Activated effector memory CD4-positive, alpha-beta T cell treated with Interleukin-2 at 50 U/mL for 16 hours (primary cell): Measurements from ENCODE around the gene TXLNA.

Experiments
- DNase-seq: peaks from one replicate; pipeline ENCODE4 v3.0.0-alpha.2; 2020

TXLNA gene

GRCh38 chr1:32186077-32186476 is 6.6 kb downstream of the TXLNA start:
- no peak for DNase-seq

DNA sequence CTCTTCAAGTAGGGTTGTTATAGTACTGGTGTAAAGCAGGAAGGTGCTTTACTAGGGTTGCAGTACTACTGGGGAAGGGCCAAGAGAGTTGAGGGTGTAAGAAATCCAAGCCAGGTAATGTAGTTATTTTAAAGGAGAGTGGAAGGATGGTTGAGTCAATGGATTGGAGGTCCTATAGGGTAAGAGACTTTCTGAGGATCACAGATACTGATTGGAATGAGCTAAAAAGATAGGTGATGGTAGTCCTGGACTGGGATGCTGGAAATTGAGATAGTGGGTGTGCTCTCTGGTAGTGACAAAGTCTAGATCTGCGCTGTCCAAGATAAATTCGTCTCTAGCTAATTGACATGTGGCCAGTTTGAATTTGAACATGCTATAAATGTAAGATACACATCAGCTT is 7.0 kb downstream of the TXLNA start:
- DNase-seq = no peak

GRCh38 chr1:32187850-32188249 is 8.4 kb downstream of the TXLNA start:
- DNase-seq = no peak

DNA sequence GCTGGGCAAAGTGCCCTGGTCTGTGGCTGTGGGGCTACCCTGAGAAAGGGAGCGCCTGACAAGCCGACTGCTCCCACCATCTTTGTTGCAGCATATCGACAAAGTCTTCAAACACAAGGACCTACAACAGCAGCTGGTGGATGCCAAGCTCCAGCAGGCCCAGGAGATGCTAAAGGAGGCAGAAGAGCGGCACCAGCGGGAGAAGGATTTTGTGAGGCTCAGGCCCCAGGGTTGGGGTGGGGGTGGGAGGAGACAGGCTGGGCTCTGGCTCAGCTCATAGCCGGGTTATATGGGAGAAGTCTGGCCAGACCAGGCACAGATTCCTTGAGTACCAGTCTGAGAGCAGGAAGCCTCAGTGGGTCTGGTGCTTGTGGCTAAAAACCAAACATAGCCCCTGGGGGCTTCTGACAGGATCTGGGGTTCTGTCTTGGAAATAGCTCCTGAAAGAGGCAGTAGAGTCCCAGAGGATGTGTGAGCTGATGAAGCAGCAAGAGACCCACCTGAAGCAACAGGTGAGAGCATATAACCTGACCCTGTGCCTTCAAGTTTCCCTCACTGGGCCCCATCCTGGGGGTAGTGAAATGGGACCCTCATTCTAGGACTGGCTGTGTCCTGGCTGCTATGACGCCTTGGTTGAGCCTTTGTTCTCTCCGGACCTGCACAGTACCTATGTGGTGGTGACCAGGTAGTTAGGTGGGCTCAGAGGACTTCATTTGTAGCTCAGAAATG is 12.9 kb downstream of the TXLNA start:
- no peak for DNase-seq

DNA sequence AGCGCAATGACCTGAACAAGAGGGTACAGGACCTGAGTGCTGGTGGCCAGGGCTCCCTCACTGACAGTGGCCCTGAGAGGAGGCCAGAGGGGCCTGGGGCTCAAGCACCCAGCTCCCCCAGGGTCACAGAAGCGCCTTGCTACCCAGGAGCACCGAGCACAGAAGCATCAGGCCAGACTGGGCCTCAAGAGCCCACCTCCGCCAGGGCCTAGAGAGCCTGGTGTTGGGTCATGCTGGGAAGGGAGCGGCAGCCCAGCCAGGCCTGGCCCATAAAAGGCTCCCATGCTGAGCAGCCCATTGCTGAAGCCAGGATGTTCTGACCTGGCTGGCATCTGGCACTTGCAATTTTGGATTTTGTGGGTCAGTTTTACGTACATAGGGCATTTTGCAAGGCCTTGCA is 15.5 kb downstream of the TXLNA start:
- no peak for DNase-seq

- no peak for DNase-seq
Measured at GRCh38 chr1:32195531-32195930, 16.1 kb downstream of the TXLNA start.

GRCh38 chr1:32195972-32196823 is 16.7 kb downstream of the TXLNA start:
- no peak for DNase-seq

DNA sequence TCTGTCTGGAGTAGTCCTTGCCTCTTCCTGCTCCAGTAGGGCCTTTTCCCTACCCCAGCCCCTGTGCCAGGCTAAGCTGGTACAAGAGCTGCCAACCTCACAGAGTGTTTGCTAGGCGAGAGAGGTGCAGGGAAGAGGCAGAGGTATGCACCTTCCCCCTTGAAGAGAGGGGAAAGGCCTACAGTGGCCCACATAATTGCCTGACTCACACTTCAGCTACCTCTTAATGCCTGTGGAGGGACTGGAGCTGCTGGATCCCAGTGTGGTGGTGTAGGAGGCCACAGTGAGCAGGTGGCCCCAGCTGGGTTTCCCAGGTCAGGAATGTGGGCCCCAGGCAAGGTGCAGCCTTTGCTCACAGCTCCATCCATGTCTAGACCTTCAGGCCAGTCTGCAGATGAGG is 17.6 kb downstream of the TXLNA start:
- DNase-seq = no peak

- no peak for DNase-seq
Measured at GRCh38 chr1:32197837-32198236, 18.4 kb downstream of the TXLNA start.

DNA sequence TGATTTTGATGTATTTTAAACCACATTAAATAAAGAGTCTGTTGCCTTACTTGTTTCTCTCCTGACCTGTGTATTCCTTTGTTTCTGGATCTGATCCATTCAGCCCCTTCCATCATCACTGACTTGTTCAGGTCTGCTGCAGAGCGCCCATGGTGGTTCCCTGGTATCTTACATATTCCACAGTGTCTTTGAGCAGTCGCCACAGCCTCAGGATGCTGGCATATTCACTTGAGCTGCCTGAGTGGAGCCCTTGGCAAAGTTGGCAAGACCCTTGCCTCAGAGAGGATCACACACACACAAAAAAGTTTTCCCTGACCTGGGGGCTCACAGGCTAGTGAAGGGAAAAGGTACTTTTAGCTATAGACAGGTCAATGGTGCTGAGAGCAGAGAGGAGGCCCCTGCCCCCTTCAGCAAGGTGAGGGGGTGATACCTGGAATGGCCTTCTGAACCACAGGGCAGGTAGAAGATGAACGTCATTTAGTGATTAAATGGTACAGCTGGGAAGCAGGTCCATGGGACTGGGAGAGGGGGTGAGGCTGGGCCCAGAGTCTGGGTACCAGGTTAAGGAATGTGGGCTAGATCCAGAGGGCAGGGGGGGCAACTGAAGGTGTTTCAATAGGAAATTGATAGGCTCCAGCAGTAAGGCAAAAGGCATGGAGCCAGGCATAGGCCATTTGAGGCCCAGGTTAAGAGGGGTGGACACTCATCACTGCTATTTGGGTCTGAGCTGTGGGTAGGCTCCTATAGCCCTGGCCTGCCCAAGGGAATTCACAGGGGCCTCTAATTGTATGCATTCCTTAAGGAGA is 19.0 kb downstream of the TXLNA start:
- DNase-seq = no peak

DNA sequence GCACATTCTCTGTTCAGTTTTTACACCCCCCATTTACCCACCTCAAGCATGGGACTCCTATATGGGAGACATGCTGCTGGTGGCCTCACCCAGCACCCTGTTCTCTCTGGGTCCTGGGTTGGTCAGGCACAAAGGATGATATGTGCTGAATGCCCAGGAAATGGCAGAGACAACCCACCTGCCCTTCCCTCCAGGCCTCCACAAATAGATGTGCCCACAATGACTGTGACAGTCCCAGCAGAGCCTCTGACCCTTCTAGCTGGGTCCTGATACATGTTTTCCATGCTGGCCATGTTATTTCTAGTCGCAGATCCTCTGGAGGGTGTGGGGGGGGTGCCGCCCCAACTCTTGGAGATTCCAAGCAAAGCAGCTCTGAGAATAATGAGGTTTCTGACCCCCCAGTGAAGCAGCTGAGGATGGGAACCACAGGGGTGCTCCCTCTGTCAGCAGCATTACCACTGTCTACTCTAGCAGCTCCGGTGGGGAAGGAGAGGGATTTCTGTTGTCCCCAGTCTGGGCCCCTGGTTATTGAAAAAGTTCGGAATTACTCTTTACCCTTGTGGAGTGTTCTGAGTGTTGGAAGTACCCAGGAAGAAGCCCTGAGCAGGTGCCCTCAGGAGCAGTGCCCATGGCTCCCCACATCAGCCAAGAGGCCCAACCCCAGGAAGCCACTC is 19.7 kb downstream of the TXLNA start:
- DNase-seq = no peak

- DNase-seq = no peak
Measured at GRCh38 chr1:32199717-32200072, 20.2 kb downstream of the TXLNA start.

GRCh38 chr1:32200226-32201010 is 20.9 kb downstream of the TXLNA start, which contains the start of gene CCDC28B:
Gene CCDC28B, plus strand, starts transcription at chr1:32200595. Its CDS starts 1,341 bp downstream, at chr1:32201936.
- peak; percentile 32 for DNase-seq

- DNase-seq = peak; percentile 70
Measured at GRCh38 chr1:32201011-32201855, 21.8 kb downstream of the TXLNA start.

DNA sequence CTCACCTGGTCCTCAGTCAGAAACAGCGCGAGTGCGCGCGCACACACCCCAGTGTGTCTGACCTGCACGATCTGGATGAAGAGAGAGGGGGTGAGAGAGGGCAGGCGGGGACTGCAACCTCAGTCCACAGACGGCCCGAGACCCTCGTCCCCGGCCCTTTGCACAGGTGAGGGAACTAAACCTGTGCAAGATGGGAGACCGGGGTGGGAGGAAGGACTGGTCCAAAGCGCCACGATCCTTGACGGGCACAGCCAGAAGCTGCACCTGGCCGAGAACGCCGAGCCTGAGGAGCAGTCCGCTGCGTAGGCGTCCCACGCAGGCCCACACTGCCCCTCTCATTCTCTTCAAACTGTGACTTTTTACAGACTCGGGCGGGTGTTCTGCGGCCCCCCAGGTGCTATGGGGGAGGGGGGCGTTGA is 25.5 kb downstream of the TXLNA start:
- DNase-seq = no peak

- DNase-seq = peak; percentile 71
Measured at GRCh38 chr1:32205401-32206370, 26.2 kb downstream of the TXLNA start, which contains the start of gene IQCC. Gene IQCC, plus strand, starts transcription at chr1:32205671. Its CDS starts 11 bp downstream, at chr1:32205682.

GRCh38 chr1:32208469-32208868 is 29.0 kb downstream of the TXLNA start:
- DNase-seq = no peak

GRCh38 chr1:32208891-32209328 is 29.4 kb downstream of the TXLNA start, which contains the start of gene DCDC2B:
Gene DCDC2B, plus strand, starts transcription at chr1:32209089. Its CDS starts 5 bp downstream, at chr1:32209094.
- DNase-seq = no peak
